ENCODE data around the gene PHF14. TPM values are rescaled to one million over a fixed set of nuclear protein-coding genes. Genes with fewer than 3 reads are reported as not detected.

PHF14 gene
- total RNA-seq, 1 donor from 2014 or later, result 23.1 TPM

DNA sequence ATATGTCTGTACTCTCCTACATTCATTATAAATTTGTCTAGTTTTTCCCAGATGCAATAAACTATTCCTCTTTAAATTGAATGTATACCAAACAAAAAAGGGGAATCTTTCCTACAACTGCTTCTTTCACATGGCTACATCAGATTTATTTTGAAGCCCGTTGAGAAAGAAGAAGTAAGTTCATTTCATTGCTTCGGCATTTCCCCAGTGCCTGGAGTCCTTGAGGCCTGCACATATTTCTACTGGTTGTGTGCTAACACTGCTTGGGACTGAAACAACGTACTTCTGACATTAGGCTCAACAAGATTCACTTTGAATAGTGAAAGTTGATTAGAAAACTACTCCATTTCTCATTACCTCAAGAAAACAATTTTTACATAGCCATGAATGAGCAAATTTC, 201.7 kb downstream of the PHF14 start:
- H3K4me3 Mint-ChIP-seq (ENCODE audit: unreplicated experiment), result no peak overlapping the region
- H3K27me3 Mint-ChIP-seq (ENCODE audit: low read depth), result no peaks in the 10 kb centered on the region
- no peak for DNase-seq (ENCODE audit: low spot score)
- H3K27ac Mint-ChIP-seq (ENCODE audit: unreplicated experiment), result no peak overlapping the region
- H3K9me3 Mint-ChIP-seq (ENCODE audit: low read depth), result no peaks in the 10 kb centered on the region
- TF ChIP-seq, protein P1, sequence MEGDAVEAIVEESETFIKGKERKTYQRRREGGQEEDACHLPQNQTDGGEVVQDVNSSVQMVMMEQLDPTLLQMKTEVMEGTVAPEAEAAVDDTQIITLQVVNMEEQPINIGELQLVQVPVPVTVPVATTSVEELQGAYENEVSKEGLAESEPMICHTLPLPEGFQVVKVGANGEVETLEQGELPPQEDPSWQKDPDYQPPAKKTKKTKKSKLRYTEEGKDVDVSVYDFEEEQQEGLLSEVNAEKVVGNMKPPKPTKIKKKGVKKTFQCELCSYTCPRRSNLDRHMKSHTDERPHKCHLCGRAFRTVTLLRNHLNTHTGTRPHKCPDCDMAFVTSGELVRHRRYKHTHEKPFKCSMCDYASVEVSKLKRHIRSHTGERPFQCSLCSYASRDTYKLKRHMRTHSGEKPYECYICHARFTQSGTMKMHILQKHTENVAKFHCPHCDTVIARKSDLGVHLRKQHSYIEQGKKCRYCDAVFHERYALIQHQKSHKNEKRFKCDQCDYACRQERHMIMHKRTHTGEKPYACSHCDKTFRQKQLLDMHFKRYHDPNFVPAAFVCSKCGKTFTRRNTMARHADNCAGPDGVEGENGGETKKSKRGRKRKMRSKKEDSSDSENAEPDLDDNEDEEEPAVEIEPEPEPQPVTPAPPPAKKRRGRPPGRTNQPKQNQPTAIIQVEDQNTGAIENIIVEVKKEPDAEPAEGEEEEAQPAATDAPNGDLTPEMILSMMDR (IDR thresholded peaks at IDR 0.05), result no peak
- H3K36me3 Mint-ChIP-seq (ENCODE audit: low read depth), result peaks cover 3% of the 10 kb centered on the region
- H3K4me1 Mint-ChIP-seq (ENCODE audit: low read depth), result peaks cover 13% of the 10 kb centered on the region

DNA sequence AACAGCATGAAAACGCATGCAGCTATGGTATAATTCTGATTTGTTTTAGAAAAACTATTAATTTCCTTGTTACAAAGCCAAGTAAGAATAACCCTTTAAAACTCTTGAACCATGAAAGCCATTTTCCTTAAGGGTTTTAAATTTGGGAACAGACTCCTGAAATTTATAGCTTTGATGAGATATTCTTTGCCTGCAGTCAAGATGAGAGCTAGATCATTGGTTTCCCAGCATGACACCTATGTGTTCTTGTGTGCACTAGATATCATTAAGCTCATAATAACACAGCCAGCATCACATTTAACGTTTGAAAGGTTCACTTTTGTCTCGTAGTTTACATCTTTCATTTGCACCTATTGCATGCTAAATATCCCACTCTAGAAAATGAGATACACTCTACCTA, 202.2 kb downstream of the PHF14 start:
- H3K27me3 Mint-ChIP-seq (ENCODE audit: low read depth), result no peaks in the 10 kb centered on the region
- no peak overlapping the region for H3K4me3 Mint-ChIP-seq (ENCODE audit: unreplicated experiment)
- H3K9me3 Mint-ChIP-seq (ENCODE audit: low read depth), result no peaks in the 10 kb centered on the region
- H3K36me3 Mint-ChIP-seq (ENCODE audit: low read depth), result peaks cover 3% of the 10 kb centered on the region
- no peak overlapping the region for H3K27ac Mint-ChIP-seq (ENCODE audit: unreplicated experiment)
- no peak for DNase-seq (ENCODE audit: low spot score)
- H3K4me1 Mint-ChIP-seq (ENCODE audit: low read depth), result peaks cover 13% of the 10 kb centered on the region
- TF ChIP-seq, protein P1 (IDR thresholded peaks at IDR 0.05), result no peak

DNA sequence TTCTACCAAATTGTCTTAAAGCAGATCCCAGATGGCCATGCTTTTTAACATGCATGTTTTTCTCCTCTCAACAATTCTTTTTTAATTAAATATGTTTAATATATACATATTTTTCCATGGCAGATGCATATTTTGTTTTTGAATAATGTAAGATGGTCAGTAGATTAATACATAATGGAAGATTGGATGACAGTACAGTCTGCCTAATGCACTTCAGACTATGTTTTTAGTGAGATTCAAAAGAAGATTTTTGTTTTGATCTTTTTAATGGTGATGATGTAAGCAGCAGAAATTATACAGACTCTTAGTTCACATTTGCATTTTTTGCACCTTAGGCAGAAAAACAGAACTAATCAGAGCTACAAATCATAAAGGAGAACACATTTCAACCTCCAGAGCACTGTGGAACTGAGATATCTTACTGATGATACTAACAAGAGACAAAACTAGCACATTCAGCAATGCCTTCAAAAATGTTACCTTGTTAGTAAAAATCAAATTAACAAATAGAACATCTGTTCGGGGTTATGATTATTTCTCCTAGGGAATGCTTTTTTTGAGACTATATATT, 203.4 kb downstream of the PHF14 start:
- H3K4me1 Mint-ChIP-seq (ENCODE audit: low read depth), result peaks cover 13% of the 10 kb centered on the region
- no peaks in the 10 kb centered on the region for H3K27me3 Mint-ChIP-seq (ENCODE audit: low read depth)
- H3K27ac Mint-ChIP-seq (ENCODE audit: unreplicated experiment), result no peak overlapping the region
- no peak for DNase-seq (ENCODE audit: low spot score)
- peaks cover 3% of the 10 kb centered on the region for H3K36me3 Mint-ChIP-seq (ENCODE audit: low read depth)
- TF ChIP-seq, protein P1 (IDR thresholded peaks at IDR 0.05), result no peak
- H3K9me3 Mint-ChIP-seq (ENCODE audit: low read depth), result no peaks in the 10 kb centered on the region
- H3K4me3 Mint-ChIP-seq (ENCODE audit: unreplicated experiment), result no peak overlapping the region

DNA sequence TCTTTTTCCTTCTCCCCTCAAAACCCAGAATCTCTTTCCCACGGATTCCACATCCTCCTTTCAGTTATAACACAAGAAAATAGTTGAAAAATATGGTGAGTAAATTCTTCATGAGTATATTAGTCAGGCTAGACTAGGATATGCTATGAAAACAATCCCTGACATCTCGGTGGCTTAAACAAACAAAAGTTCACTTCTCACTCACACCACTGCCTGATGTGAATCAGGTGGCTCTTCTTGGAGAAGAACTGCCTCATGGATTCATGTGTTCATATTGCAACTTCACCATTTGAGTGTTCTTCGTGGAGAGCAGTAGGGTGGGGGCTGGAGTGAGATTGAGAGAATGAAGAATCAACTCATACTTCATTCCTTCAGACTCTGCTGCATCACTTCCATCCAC, 204.1 kb downstream of the PHF14 start:
- peaks cover 3% of the 10 kb centered on the region for H3K36me3 Mint-ChIP-seq (ENCODE audit: low read depth)
- H3K27ac Mint-ChIP-seq (ENCODE audit: unreplicated experiment), result peak overlapping the region; percentile 75
- TF ChIP-seq, protein P1 (IDR thresholded peaks at IDR 0.05), result no peak
- H3K4me3 Mint-ChIP-seq (ENCODE audit: unreplicated experiment), result no peak overlapping the region
- H3K9me3 Mint-ChIP-seq (ENCODE audit: low read depth), result no peaks in the 10 kb centered on the region
- H3K4me1 Mint-ChIP-seq (ENCODE audit: low read depth), result peaks cover 13% of the 10 kb centered on the region
- DNase-seq (ENCODE audit: low spot score), result no peak
- H3K27me3 Mint-ChIP-seq (ENCODE audit: low read depth), result no peaks in the 10 kb centered on the region

DNA sequence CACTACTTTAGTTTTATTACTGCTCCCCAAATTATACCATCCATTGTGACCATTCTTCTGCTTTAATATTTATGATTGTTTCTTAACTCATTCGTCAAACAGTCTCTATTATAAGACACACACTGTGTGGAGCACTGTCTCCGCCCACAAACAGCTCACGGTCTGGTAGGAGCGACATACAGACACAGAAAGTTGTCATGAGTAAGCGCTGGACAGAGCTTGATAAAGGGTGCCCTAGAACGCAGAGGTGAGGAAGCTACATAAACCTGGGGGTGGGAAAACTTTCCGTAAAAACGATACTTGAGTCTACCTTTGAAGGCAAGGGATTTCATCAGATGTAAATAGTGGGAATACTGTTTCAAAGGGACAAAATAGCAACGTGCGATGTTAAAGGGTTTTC, 207.9 kb downstream of the PHF14 start:
- no peak for DNase-seq (ENCODE audit: low spot score)
- no peak overlapping the region for H3K4me3 Mint-ChIP-seq (ENCODE audit: unreplicated experiment)
- TF ChIP-seq, protein P1 (IDR thresholded peaks at IDR 0.05), result no peak
- peaks cover 22% of the 10 kb centered on the region for H3K9me3 Mint-ChIP-seq (ENCODE audit: low read depth)
- H3K27ac Mint-ChIP-seq (ENCODE audit: unreplicated experiment), result no peak overlapping the region
- H3K4me1 Mint-ChIP-seq (ENCODE audit: low read depth), result peaks cover 15% of the 10 kb centered on the region
- H3K36me3 Mint-ChIP-seq (ENCODE audit: low read depth), result peaks cover 5% of the 10 kb centered on the region
- H3K27me3 Mint-ChIP-seq (ENCODE audit: low read depth), result no peaks in the 10 kb centered on the region
